CD4-positive, alpha-beta memory T cell (primary cell): ENCODE data around the gene UBR7. TPM values are rescaled to one million over a fixed set of nuclear protein-coding genes. Genes with fewer than 3 reads are reported as not detected.
"Not testable (repeated sequence)": the region's sequence is repeated elsewhere in the genome, so short reads cannot be mapped to it uniquely, and the experiment has no call there.

Experiments used
- CTCF ChIA-PET: fragments of 350-600 bp; sonication (Branson Sonifier 250); formaldehyde crosslinking; loops from one replicate; lab custom pipeline; 2021; ENCODE audit warnings: inconsistent platforms; ENCODE audit not compliant: partially characterized antibody; lab: Charles Lee
- POLR2A ChIA-PET: fragments of 350-600 bp; sonication (Branson Sonifier 250); formaldehyde crosslinking; loops from one replicate; lab custom pipeline; 2021; ENCODE audit not compliant: partially characterized antibody; lab: Charles Lee
- DNase-seq, 5 donors: peaks; one replicate each; pipeline versions ENCODE4 v3.0.0 to v3.0.0-alpha.2; 2020 to 2022; ENCODE audit warnings: mixed read lengths in 1 of 5
- H3K27ac ChIP-seq: one replicate; pipeline ENCODE4 v1.7.0; 2013; ENCODE audit warnings: low read depth, low read length
- H3K27me3 ChIP-seq: 2 replicates; pipeline ENCODE4 v1.7.0; 2013; ENCODE audit warnings: mild to moderate bottlenecking, low read length, moderate library complexity; ENCODE audit not compliant: insufficient read depth
- H3K36me3 ChIP-seq: 2 replicates; pipeline ENCODE4 v1.7.0; 2013; ENCODE audit warnings: mild to moderate bottlenecking, low read length, moderate library complexity; ENCODE audit not compliant: insufficient read depth
- H3K4me1 ChIP-seq: 2 replicates; pipeline ENCODE4 v1.7.0; 2013; ENCODE audit warnings: mild to moderate bottlenecking, low read length, moderate library complexity; ENCODE audit not compliant: insufficient read depth
- H3K4me3 ChIP-seq, 2 donors: one replicate each; pipeline ENCODE4 v1.7.0; 2013; ENCODE audit warnings: low read length in 2 of 2, mild to moderate bottlenecking in 1 of 2
- H3K9me3 ChIP-seq, 2 donors: one replicate each; pipeline ENCODE4 v1.7.0; 2013; ENCODE audit warnings: low read length in 2 of 2, control low read depth in 1 of 2; ENCODE audit not compliant: control insufficient read depth in 1 of 2
- H3K27ac Mint-ChIP-seq, 7 donors: one replicate each; pipeline ENCODE4 v1.8.0; 2020 to 2021; ENCODE audit warnings: mixed read lengths in 7 of 7, mild to moderate bottlenecking in 6 of 7, inconsistent platforms in 3 of 7, moderate library complexity in 3 of 7
- H3K27me3 Mint-ChIP-seq, 2 donors: one replicate each; pipeline ENCODE4 v1.8.0; 2020 to 2021; ENCODE audit warnings: mixed read lengths in 2 of 2
- H3K36me3 Mint-ChIP-seq, 2 donors: one replicate each; pipeline ENCODE4 v1.8.0; 2020 to 2021; ENCODE audit warnings: mixed read lengths in 2 of 2, inconsistent platforms in 1 of 2, mild to moderate bottlenecking in 1 of 2
- H3K4me1 Mint-ChIP-seq, 4 donors: one replicate each; pipeline ENCODE4 v1.8.0; 2020 to 2021; ENCODE audit warnings: mixed read lengths in 4 of 4, mild to moderate bottlenecking in 1 of 4
- H3K4me3 Mint-ChIP-seq, 8 donors: one replicate each; pipeline ENCODE4 v1.8.0; 2020 to 2021; ENCODE audit warnings: mixed read lengths in 8 of 8, mild to moderate bottlenecking in 7 of 8, moderate library complexity in 6 of 8, inconsistent platforms in 3 of 8
- H3K9me3 Mint-ChIP-seq, 8 donors: one replicate each; pipeline ENCODE4 v1.8.0; 2020 to 2021; ENCODE audit warnings: mixed read lengths in 8 of 8, mild to moderate bottlenecking in 5 of 8, inconsistent platforms in 3 of 8, moderate library complexity in 1 of 8
- intact Hi-C: fragments of 100-400 bp; cut with micrococcal nuclease; formaldehyde crosslinking; loops from one replicate; pipeline ENCODE4 v1.15.1; 2023
- polyA plus RNA-seq, 2 donors: library from polyadenylated mRNA; unstranded; fragments of 300-500 nt; fragmentation: Illumina TruSeq; gene quantifications; one replicate each; pipeline ENCODE4 v1.2.3, GENCODE V29; 2021
- total RNA-seq, 2 experiments: library from RNA; stranded (reverse); gene quantifications; one replicate each; pipeline ENCODE4 v1.2.3, GENCODE V29; 2021

The UBR7 gene
- total and polyA plus RNA-seq, 4 experiments from 2014 or later: 17.5 to 47.8 (median 23.1) TPM

DNA sequence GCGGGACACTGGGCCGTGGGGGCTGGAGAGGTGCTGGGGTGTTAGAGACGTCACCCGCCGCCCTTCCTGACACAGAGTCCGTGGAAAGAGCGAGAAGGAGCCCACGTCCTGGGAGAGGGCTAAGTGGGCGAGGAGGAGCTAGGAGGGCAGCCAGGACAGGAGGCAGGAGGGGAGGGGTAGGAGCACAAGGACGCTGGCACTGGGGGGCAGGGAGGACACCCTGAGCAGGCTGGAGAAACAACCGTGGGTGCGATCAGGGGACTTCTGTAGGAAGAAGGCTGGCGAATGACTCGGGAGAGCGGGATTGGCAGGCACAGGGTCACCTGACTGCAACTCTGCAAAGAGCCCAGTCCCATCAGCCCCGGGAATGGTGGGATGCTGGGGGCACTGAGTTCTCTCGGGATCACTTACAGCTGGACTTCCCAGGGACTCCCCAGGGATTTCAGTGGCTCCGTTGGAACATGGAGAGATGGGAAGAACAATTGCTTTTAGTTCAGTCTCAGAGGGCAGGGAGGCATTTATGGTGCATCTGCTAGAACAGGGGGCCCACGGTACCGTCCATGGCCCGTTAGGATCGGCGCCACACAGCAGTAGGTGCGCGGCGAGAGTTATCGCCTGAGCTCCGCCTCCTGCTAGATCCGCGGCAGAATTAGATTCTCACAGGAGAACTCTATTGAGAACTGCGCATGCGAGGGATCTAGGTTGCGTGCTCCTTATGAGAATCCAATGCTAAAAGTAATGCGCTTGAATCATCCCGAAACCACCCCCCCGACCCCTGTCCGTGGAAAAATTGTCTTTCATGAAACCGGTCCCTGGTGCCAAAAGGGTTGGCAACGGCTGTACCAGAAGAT, 24.3 kb downstream of the UBR7 start:
- Mint-ChIP-seq H3K27ac (peak overlapping the region in 3 of 7 donors; percentile 4 to 36 (median 22)), H3K27me3 (peaks cover 0 to 7% of the 10 kb centered on the region in 2 donors), H3K4me3 (peak overlapping the region; percentile 24 to 75 (median 68)), H3K9me3 (no peaks in the 10 kb centered on the region), H3K36me3 (peaks cover 24 to 26% of the 10 kb centered on the region in 2 donors), H3K4me1 (peaks cover 11 to 28% (median 15%) of the 10 kb centered on the region in 4 donors)
- no peaks in the 10 kb centered on the region for H3K9me3 ChIP-seq
- H3K36me3 ChIP-seq: peaks cover 18% of the 10 kb centered on the region
- intact Hi-C loops: loop anchor here (10.0 kb wide), 1 partner anchor 663 kb away; no protein-coding TSS in a partner anchor
- no peak for DNase-seq
- H3K27ac ChIP-seq: no peak overlapping the region
- POLR2A ChIA-PET: interaction anchor here (0.7 kb wide), 1 partner anchor 47 kb away, joined by 3 read pairs; the partner anchor contains the start of genes LYSET and MOAP1
- no peak overlapping the region for H3K4me3 ChIP-seq
- no peaks in the 10 kb centered on the region for H3K27me3 ChIP-seq
- peaks cover 10% of the 10 kb centered on the region for H3K4me1 ChIP-seq
- CTCF ChIA-PET: no interaction called here

DNA sequence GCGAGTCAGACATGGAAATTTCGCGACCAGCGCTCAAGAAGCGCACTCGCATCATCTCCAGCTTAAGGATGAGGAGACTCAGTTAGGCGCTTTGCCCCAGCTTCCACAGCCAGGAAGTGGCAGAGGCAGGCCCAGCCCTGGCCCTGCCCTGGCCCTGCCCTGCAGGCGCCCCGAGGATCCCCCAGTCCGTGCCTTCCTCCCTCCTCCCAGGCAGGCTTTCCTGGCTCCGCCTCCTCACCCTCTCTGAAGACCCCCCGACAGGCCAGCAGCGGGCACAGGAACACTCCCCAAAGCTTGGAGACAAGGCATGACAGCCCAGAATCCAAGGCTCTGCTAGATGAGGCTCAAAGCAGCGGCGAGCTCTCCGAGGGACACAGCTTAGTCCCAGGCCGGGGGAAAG, 25.1 kb downstream of the UBR7 start:
- DNase-seq: no peak
- no peak overlapping the region for H3K4me3 ChIP-seq
- Mint-ChIP-seq H3K27me3 (peaks cover 0 to 7% of the 10 kb centered on the region in 2 donors), H3K27ac (no peak overlapping the region), H3K4me3 (peak overlapping the region in 3 of 8 donors; percentile 66 to 69 (median 68)), H3K36me3 (peaks cover 18 to 21% of the 10 kb centered on the region in 2 donors), H3K4me1 (peaks cover 11 to 28% (median 15%) of the 10 kb centered on the region in 4 donors), H3K9me3 (no peaks in the 10 kb centered on the region)
- H3K27me3 ChIP-seq: no peaks in the 10 kb centered on the region
- peaks cover 10% of the 10 kb centered on the region for H3K4me1 ChIP-seq
- H3K36me3 ChIP-seq: peaks cover 14% of the 10 kb centered on the region
- CTCF ChIA-PET: interaction anchor here (1.2 kb wide), 1 partner anchor 93 kb away, joined by 4 read pairs; no protein-coding TSS in a partner anchor
- H3K27ac ChIP-seq: no peak overlapping the region
- intact Hi-C loops: loop anchor here (10.0 kb wide), 1 partner anchor 663 kb away; no protein-coding TSS in a partner anchor
- no peaks in the 10 kb centered on the region for H3K9me3 ChIP-seq
- POLR2A ChIA-PET: no interaction called here

DNA sequence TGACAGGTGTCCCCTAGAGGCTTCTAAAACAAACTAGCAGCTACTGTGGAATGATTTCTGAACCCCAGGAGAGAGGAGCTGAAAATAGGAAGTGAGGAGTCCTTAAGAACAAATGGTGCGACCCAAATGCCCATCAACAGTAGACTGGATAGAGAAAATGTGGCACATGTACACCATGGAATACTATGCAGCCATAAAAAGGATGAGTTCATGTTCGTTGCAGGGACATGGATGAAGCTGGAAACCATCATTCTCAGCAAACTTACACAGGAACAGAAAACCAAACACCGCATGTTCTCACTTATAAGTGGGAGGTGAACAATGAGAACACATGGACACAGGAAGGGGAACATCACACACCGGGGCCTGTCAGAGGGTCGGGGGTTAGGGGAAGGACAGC, 26.0 kb downstream of the UBR7 start:
- not testable (repeated sequence) for H3K36me3 ChIP-seq, DNase-seq, H3K9me3 ChIP-seq, H3K4me1 ChIP-seq, H3K9me3 Mint-ChIP-seq, H3K27me3 ChIP-seq, H3K27ac ChIP-seq, H3K4me3 ChIP-seq, H3K4me3 Mint-ChIP-seq, H3K27me3 Mint-ChIP-seq
- ChIA-PET POLR2A (interaction anchor here (0.6 kb wide), 1 partner anchor 38 kb away, joined by 3 read pairs; no protein-coding TSS in a partner anchor), CTCF (interaction anchor here (1.2 kb wide), 1 partner anchor 94 kb away, joined by 4 read pairs; no protein-coding TSS in a partner anchor)
- Mint-ChIP-seq H3K36me3 (peaks cover 9 to 11% of the 10 kb centered on the region in 2 donors), H3K4me1 (peaks cover 11 to 28% (median 16%) of the 10 kb centered on the region in 4 donors), H3K27ac (peak overlapping the region in 1 of 7 donors; percentile 14)
- intact Hi-C loops: loop anchor here (10.0 kb wide), 1 partner anchor 662 kb away; no protein-coding TSS in a partner anchor

DNA sequence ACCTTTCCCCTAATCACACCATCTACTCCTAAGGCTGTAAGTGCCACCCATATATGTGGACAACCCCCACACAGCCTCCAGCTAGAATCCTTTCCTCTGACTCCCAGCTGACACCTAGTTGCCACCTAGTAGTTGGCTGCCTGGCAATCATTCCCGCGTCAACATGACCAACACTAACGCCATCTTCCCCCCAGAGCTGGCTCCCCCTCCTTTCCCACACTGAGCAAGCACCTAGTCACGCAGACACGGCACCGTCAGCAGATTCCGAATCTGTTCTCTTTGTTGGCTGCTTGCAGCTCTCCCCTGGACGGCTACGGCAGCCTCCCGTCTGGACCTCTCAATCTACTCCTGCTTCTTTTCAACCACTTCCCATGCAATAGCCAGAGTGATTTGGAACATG, 27.7 kb downstream of the UBR7 start:
- Histone ChIP-seq H3K4me1 (peaks cover 10% of the 10 kb centered on the region), H3K27ac (no peak overlapping the region), H3K4me3 (no peak overlapping the region), H3K9me3 (no peaks in the 10 kb centered on the region), H3K36me3 (no peaks in the 10 kb centered on the region), H3K27me3 (no peaks in the 10 kb centered on the region)
- ChIA-PET CTCF (interaction anchor here (0.6 to 1.0 kb wide), 2 partner anchors 15 to 70 kb away, joined by 3 read pairs; no protein-coding TSS in a partner anchor), POLR2A (no interaction called here)
- intact Hi-C loops: loop anchor here (10.0 kb wide), 1 partner anchor 660 kb away; no protein-coding TSS in a partner anchor
- no peak overlapping the region for H3K4me3 Mint-ChIP-seq
- H3K27me3 Mint-ChIP-seq: peaks cover 0 to 7% of the 10 kb centered on the region in 2 donors
- H3K4me1 Mint-ChIP-seq: peaks cover 11 to 28% (median 16%) of the 10 kb centered on the region in 4 donors
- no peaks in the 10 kb centered on the region for H3K9me3 Mint-ChIP-seq
- no peak overlapping the region for H3K27ac Mint-ChIP-seq
- peaks cover 4% of the 10 kb centered on the region in 2 donors for H3K36me3 Mint-ChIP-seq
- no peak for DNase-seq

DNA sequence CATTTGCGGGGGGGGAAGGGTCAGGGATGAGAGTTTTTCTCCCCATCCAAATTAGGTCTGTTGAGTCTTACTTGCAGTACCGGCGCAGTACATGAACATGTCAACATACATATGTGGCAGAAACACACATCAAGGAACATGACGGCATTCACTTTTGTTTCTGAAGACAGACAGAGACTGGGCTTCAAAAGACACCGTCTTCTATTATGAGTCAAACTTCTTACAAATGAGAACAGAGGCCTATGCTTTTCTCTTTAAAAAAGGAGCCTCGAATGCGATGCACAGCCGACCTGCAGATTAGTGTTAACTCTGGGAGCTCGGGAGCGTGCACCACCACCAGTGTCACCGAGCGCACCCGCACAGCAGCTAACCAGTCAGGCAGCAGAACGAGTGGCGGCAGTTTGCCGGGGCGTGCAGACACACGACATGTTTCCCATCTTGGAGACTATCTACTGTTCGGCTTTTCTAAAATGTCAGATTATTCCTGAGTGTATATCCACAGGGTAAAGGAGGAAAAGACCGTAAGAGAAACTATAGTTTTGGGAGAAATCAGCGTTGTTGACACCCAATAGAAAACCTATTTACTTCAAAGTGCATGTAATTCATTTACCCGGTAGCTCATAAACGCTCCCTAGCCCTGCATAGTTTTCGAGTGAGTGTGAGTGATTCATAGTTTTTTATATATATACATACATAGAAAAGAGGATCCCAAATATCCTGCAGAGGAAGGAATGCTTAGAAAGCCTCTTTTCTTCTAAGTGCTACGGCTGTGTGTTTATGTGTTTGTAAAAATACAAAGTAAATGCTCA, 33.0 kb downstream of the UBR7 start:
- H3K36me3 ChIP-seq: peaks cover 14% of the 10 kb centered on the region

DNA sequence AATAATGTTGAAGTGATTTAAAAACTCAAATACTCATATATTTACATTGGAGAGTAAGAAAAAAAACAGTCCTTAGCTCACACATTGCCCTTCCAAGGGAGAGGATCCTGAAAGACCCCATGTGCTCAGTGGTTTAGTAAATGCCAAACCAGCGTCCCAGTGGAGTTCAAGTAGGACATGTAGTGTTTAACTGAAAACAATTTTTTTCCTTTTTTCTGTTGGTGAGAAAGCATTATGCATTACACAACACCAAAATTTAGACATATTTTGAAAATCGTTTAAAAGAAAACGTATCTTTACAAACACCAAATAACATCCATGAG, 33.6 kb downstream of the UBR7 start:
- no peaks in the 10 kb centered on the region for H3K9me3 ChIP-seq
- no peaks in the 10 kb centered on the region for H3K9me3 Mint-ChIP-seq
- H3K27me3 ChIP-seq: no peaks in the 10 kb centered on the region
- H3K36me3 ChIP-seq: peaks cover 19% of the 10 kb centered on the region
- ChIA-PET CTCF (no interaction called here), POLR2A (no interaction called here)
- no peak overlapping the region for H3K4me3 Mint-ChIP-seq
- H3K4me1 Mint-ChIP-seq: peaks cover 0 to 2% (median 0%) of the 10 kb centered on the region in 4 donors
- intact Hi-C loops: no loop called here
- H3K4me3 ChIP-seq: no peak overlapping the region
- H3K27me3 Mint-ChIP-seq: no peaks in the 10 kb centered on the region
- DNase-seq: no peak
- H3K4me1 ChIP-seq: no peaks in the 10 kb centered on the region
- peaks cover 33 to 41% of the 10 kb centered on the region in 2 donors for H3K36me3 Mint-ChIP-seq
- H3K27ac Mint-ChIP-seq: no peak overlapping the region
- H3K27ac ChIP-seq: no peak overlapping the region

More for the DNA sequence above, 33.0 kb downstream of the UBR7 start:
- DNase-seq: no peak
- Mint-ChIP-seq H3K27ac (no peak overlapping the region), H3K4me3 (no peak overlapping the region), H3K36me3 (peaks cover 27 to 36% of the 10 kb centered on the region in 2 donors), H3K9me3 (no peaks in the 10 kb centered on the region), H3K27me3 (peaks cover 0 to 2% of the 10 kb centered on the region in 2 donors), H3K4me1 (peaks cover 0 to 3% (median 1%) of the 10 kb centered on the region in 4 donors)
- Histone ChIP-seq H3K4me1 (no peaks in the 10 kb centered on the region), H3K27ac (no peak overlapping the region), H3K27me3 (no peaks in the 10 kb centered on the region), H3K4me3 (no peak overlapping the region), H3K9me3 (no peaks in the 10 kb centered on the region)
- ChIA-PET CTCF (no interaction called here), POLR2A (no interaction called here)
- intact Hi-C loops: loop anchor here (10.0 kb wide), 1 partner anchor 655 kb away; no protein-coding TSS in a partner anchor
